ENCODE data around the gene FUT1. TPM values are rescaled to one million over a fixed set of nuclear protein-coding genes. Genes with fewer than 3 reads are reported as not detected.

Gene FUT1
- total RNA-seq, 1 donor from 2014 or later, result 4.4 TPM

- TF ChIP-seq CTCF (IDR thresholded peaks at IDR 0.05; ENCODE audit: partially characterized antibody, unreplicated experiment), result no peak
- Mint-ChIP-seq H3K27ac (ENCODE audit: unreplicated experiment) (peak overlapping the region; percentile 66), H3K27me3 (ENCODE audit: unreplicated experiment) (peaks cover 17% of the 10 kb centered on the region), H3K4me1 (ENCODE audit: low read depth, unreplicated experiment) (peaks cover 12% of the 10 kb centered on the region), H3K4me3 (ENCODE audit: unreplicated experiment) (peak overlapping the region; percentile 68), H3K9me3 (ENCODE audit: unreplicated experiment) (peaks cover 5% of the 10 kb centered on the region), H3K36me3 (ENCODE audit: unreplicated experiment) (no peaks in the 10 kb centered on the region)
- DNase-seq, result no peak
These were observed 37.4 kb downstream of the FUT1 start for GRCh38 chr19:48714759-48715675.

- Mint-ChIP-seq H3K9me3 (ENCODE audit: unreplicated experiment) (peaks cover 3% of the 10 kb centered on the region), H3K27ac (ENCODE audit: unreplicated experiment) (peak overlapping the region; percentile 62), H3K27me3 (ENCODE audit: unreplicated experiment) (peaks cover 16% of the 10 kb centered on the region), H3K36me3 (ENCODE audit: unreplicated experiment) (no peaks in the 10 kb centered on the region), H3K4me1 (ENCODE audit: low read depth, unreplicated experiment) (peaks cover 9% of the 10 kb centered on the region), H3K4me3 (ENCODE audit: unreplicated experiment) (peak overlapping the region; percentile 87)
- TF ChIP-seq CTCF (IDR thresholded peaks at IDR 0.05; ENCODE audit: partially characterized antibody, unreplicated experiment), result no peak
- DNase-seq, result peak; percentile 99
These were observed 38.3 kb downstream of the FUT1 start for GRCh38 chr19:48713864-48714755.

- peak; percentile 27 for TF ChIP-seq CTCF (IDR thresholded peaks at IDR 0.05; ENCODE audit: partially characterized antibody, unreplicated experiment)
- Mint-ChIP-seq H3K27ac (ENCODE audit: unreplicated experiment) (no peak overlapping the region), H3K36me3 (ENCODE audit: unreplicated experiment) (peaks cover 3% of the 10 kb centered on the region), H3K9me3 (ENCODE audit: unreplicated experiment) (peaks cover 3% of the 10 kb centered on the region), H3K4me3 (ENCODE audit: unreplicated experiment) (peak overlapping the region; percentile 87), H3K27me3 (ENCODE audit: unreplicated experiment) (peaks cover 14% of the 10 kb centered on the region), H3K4me1 (ENCODE audit: low read depth, unreplicated experiment) (peaks cover 3% of the 10 kb centered on the region)
- peak; percentile 38 for DNase-seq
These were observed 39.2 kb downstream of the FUT1 start for GRCh38 chr19:48713041-48713863.

GRCh38 chr19:48711106-48711662 is 41.3 kb downstream of the FUT1 start:
- Mint-ChIP-seq H3K27ac (ENCODE audit: unreplicated experiment) (no peak overlapping the region), H3K4me1 (ENCODE audit: low read depth, unreplicated experiment) (no peaks in the 10 kb centered on the region), H3K4me3 (ENCODE audit: unreplicated experiment) (no peak overlapping the region), H3K27me3 (ENCODE audit: unreplicated experiment) (peaks cover 9% of the 10 kb centered on the region), H3K36me3 (ENCODE audit: unreplicated experiment) (peaks cover 6% of the 10 kb centered on the region), H3K9me3 (ENCODE audit: unreplicated experiment) (peaks cover 3% of the 10 kb centered on the region)
- no peak for DNase-seq
- no peak for TF ChIP-seq CTCF (IDR thresholded peaks at IDR 0.05; ENCODE audit: partially characterized antibody, unreplicated experiment)
